ENCODE measurements around the gene DAZAP1. TPM values are rescaled to one million over a fixed set of nuclear protein-coding genes. Genes with fewer than 3 reads are reported as not detected.

DAZAP1 gene
- total RNA-seq: 46.5 and 63.6 TPM in 2 replicates

DNA sequence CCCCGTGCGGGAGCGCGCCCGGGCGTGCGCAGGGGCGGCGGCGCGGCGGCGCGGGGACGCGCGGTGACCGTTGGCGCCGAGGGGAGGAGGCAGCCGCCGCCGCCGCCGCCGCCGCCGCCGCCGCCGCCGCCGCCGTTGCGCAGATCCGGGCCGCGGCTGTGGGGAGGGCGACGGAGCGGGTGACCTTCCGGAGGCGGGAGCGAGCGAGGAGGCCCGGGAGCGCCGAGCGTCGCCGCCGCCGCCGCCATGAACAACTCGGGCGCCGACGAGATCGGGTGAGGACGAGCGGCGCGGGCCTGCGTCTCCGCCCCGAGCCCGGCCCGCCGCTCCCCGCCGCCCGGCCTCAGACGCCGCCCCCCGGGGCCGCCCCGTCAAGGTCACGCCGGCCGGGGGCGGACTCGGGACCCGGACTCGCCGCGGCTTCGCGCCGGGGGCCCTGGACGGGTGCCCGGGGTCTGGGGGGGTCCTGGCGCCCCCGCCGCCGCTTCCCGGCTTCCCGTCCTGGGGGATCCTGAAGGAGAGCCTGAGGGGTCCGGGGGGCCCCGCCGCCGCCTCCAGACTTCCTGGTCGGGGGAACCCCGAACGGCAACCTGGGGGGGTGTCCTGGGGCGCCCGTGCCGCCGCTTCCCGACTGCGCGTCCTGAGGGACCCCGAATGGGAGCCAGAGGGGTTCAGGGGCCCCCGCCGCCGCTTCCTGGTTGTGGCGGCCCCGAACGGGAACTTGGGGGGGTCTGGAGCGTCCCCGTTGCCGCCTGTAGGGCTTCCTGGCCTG, at the start of gene DAZAP1:
Gene DAZAP1, plus strand, starts transcription at position 59 of the 772 bp plus-strand sequence. Its CDS starts 188 bp downstream, at position 247.

DNA sequence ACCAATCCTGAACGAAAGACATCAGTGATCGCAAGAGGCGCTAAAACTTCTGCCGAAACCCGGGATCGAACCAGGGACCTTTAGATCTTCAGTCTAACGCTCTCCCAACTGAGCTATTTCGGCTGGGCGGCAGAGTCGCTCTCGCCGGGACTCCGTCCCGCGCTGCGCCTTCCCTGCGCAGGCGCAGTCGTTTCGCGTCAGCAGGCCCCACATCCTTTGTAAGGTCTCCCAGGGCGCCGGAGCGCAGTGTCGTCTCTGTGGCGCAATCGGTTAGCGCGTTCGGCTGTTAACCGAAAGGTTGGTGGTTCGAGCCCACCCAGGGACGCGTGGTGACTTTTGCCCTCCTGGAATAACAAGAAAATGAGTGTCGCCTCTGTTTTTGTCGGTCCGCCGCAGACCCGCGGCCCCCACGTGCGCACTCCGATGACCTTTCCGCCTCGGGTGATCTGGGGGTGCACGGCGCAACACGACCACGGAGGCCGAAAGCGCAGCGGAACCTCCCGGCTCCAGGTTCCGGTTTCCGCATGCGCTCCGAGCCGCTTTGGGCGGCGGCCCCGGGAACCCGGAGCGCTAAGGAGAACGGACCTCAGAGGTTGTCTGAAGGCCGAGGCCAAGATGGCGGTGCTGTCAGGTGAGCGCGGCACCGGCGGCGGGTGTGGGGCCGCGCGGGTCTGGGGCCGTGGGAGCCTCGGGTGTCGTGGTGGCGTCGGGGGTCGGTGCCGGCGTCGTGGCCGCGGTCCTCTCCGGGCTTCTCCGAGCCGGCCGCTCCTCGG, 23.9 kb upstream of the DAZAP1 start, which contains the start of gene NDUFS7:
Gene NDUFS7, plus strand, starts transcription at position 596 of the 773 bp plus-strand sequence. Its CDS starts 20 bp downstream, at position 616.

DNA sequence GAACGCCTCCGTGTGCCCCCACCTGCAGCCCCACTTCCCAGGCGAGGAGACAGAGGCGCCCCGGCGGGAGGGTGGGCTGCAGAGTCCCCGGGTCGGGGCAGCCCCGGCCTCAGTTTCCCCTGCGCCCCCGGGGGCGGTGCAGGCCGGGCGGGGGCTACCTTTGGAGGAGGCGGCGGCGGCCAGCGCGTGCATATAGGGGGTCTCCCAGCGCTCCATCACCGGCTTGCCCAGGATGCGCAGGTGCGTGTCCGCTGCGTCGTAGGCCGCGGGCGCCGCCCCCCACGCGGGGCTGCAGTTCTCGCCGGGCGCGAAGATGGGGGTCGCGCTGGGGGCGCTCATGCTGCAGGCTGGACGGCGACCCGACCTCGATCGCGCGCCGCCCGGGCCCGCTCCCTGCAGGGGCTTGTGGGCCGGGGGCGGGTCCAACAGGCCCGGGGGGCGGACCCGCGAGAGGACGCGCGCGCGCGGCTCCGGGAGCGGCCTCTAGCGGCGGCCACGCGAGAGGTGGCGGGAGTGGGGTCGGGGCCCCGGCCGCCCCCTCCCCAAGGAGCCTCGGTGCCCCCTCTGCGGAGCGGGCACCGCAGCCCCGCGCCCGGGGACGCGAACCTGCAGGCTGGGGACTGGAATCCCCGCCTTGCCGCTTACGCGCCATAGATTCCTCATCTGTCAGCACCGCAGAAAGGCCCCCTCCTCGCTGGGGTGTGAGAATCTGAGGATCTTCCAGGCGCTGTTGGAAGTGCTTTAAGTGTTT, 6.1 kb upstream of the DAZAP1 start, which contains the start of gene GAMT:
Gene GAMT, minus strand, starts transcription at position 405 of the 751 bp plus-strand sequence. Its CDS starts 66 bp downstream, at position 339.

DNA sequence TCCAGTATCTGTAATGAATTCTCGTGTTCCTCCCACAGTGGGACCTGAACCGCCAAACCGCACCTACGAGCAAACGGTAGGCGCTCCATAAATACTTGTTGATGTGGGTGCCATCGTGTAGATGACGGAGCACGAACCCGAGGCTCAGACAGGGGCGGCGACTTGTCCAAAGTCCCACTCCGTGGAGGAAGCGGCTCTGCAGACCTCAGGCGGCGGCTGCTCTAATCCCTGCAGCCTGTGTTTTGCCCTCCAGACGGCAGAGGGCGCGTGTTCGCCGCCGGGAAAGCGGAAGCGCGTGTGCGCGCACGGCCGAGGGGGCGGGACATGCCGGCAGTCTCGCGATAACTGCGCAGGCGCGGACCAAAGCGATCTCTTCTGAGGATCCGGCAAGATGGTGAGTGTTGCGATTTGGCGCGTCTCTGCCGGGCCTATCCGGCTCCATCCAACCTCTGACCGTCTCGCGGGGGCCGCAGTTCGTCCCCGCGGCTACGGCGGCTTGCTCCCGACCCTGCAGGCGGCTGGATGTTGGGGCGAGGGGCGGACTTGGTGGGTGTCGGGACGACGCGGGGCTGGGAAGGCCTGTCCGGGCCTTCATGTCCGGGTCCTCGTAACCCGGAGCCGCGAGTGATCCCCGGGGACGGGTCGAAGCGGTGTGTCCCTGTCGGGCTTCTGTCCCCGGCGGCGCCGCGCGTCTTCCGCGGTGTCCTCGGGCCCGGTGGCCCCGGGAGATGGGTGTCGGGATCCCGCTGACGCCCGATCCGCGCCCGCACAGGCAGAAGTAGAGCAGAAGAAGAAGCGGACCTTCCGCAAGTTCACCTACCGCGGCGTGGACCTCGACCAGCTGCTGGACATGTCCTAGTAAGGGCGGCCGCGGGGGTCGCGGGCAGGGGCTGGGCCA, 30.9 kb downstream of the DAZAP1 start, which contains the start of gene RPS15:
Gene RPS15, plus strand, starts transcription at position 362 of the 898 bp plus-strand sequence. Its CDS starts 30 bp downstream, at position 392.

DNA sequence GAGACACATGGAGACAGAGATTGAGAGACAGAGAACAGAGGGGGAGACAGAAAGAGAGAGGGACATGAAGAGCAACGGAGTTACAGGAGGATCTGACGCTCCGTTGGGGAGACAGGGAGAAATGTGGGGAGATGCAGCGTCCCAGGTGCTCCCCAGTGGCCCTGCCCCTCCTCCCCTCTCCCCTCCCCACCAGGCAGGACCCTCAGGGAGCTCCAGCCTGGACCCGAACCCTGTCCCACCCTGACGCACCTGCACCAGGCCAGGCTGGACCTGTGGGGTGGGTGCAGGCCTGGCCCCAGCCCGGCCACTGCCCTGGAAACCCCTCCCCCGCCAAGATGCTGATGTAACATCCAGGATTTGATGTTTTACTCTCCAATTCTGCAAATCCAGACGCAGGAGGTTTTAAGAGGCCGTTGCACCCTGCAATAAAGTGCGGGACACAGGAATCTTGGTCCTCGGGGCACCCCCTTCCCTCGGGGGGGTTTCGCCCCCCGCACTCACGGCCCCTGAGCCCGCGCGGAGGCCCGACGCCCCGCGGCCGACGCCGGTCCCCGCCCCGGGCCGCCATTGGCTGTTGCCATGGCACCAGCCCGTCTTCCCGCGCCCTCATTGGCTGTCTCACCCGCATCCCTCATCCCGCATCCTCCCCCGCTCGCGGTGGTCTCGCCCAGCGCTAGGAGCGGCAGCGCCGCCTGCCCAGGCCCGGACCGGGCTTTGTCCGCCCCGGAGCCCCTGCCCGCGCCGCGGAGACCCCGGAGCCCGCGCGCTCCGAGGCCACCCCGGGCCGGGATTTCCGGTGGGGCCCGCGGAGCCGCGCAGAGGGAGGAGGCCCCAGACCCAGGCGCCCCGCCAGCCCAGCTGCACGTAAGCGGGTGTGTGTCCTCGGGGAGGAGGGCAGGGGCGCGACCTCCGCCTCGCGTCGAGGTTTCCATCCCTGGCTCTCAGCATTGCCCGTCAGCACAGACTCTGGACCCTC, 42.4 kb downstream of the DAZAP1 start, which contains the start of gene APC2:
Gene APC2, plus strand, starts transcription at position 655 of the 976 bp plus-strand sequence. CDS start 2,881 bp downstream, outside the sequence.

DNA sequence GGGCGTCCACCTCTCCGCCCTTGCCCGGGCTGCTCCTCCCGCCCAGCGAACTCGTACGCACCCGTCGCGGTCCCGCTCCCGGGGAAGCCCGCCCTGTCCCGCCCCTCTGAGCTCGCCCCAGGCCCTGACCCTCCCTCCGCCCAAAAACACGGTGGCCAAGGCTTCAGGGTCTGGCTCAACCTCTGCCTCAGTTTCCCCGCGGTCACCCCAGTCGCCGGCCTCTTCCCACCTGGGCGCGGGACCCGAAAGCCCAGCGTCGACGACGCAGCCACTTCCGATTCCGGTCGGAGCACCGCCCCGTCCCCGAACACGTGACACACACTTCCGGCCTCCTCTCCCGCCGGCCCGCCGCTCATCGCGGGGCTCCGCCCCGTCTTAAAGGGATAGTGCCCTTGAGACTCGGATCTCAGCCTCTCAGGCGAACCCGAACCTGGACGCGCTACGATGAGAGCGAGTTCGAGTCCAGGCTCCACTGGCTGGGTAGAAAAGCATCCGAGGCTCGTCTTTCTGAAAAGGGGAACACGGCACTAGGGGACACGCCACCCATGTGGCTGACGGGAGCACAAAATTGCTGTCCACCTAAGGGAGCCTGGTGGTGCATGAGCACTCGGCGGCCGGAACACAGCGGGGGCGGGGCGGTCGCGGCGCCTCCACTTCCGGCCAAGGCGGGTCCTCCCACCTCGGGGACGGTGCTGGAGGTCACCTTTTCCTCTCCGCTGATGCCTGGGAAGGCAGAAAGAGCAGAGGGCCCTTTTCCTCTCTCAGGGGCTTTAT, 71.7 kb downstream of the DAZAP1 start, which contains the start of gene C19orf25:
Gene C19orf25, minus strand, starts transcription at position 282 of the 774 bp plus-strand sequence. CDS start 312 bp downstream, outside the sequence.

Other genes with a start within 250 kb of the DAZAP1 start
- gene SBNO2, start 233.3 kb upstream of the DAZAP1 start, total RNA-seq: 74.7 and 93.6 TPM in 2 replicates
- gene STK11, start 201.8 kb upstream of the DAZAP1 start, total RNA-seq: 76.9 and 77.2 TPM in 2 replicates
- 2.3 and 7.7 TPM in 2 replicates for gene CBARP, start 169.6 kb upstream of the DAZAP1 start, total RNA-seq
- gene ATP5F1D, start 165.8 kb upstream of the DAZAP1 start, total RNA-seq: 24.0 and 32.8 TPM in 2 replicates
- 22.4 and 28.5 TPM in 2 replicates for gene MIDN, start 159.0 kb upstream of the DAZAP1 start, total RNA-seq
- 88.7 and 88.8 TPM in 2 replicates for gene CIRBP, start 138.3 kb upstream of the DAZAP1 start, total RNA-seq
- 19.2 and 33.3 TPM in 2 replicates for gene FAM174C, start 132.1 kb upstream of the DAZAP1 start, total RNA-seq
- not detected in 2 replicates for gene EFNA2, start 121.7 kb upstream of the DAZAP1 start, total RNA-seq
- 46.2 and 51.7 TPM in 2 replicates for gene NDUFS7, start 23.7 kb upstream of the DAZAP1 start, total RNA-seq
- gene GAMT, start 6.0 kb upstream of the DAZAP1 start, total RNA-seq: 26.1 and 38.8 TPM in 2 replicates
- gene RPS15, start 30.8 kb downstream of the DAZAP1 start, total RNA-seq: 311 and 346 TPM in 2 replicates
- 0.13 and 0.20 TPM in 2 replicates for gene APC2, start 42.5 kb downstream of the DAZAP1 start, total RNA-seq
- gene C19orf25, start 71.6 kb downstream of the DAZAP1 start, total RNA-seq: 26.7 and 33.0 TPM in 2 replicates
- gene PCSK4, start 82.8 kb downstream of the DAZAP1 start, total RNA-seq: 0.92 and 1.4 TPM in 2 replicates
- gene REEP6, start 83.6 kb downstream of the DAZAP1 start, total RNA-seq: 1.0 and 2.1 TPM in 2 replicates
- gene ADAMTSL5, start 105.4 kb downstream of the DAZAP1 start, total RNA-seq: 4.6 and 8.1 TPM in 2 replicates
- 0.13 TPM in 1 of 2 replicates, not detected in the other for gene PLK5, start 116.5 kb downstream of the DAZAP1 start, total RNA-seq
- gene MEX3D, start 160.7 kb downstream of the DAZAP1 start, total RNA-seq: 27.8 and 50.2 TPM in 2 replicates
- 94.9 and 124 TPM in 2 replicates for gene MBD3, start 185.3 kb downstream of the DAZAP1 start, total RNA-seq
- 51.2 and 62.7 TPM in 2 replicates for gene UQCR11, start 197.9 kb downstream of the DAZAP1 start, total RNA-seq
- 62.4 and 117 TPM in 2 replicates for gene TCF3, start 245.0 kb downstream of the DAZAP1 start, total RNA-seq

All from smooth muscle cell of the pulmonary artery (primary cell).